Brain pericyte (primary cell): ENCODE measurements around the gene KCNIP4.

Experiments
- DNase-seq: peaks from one replicate; pipeline ENCODE4 v3.0.0-alpha.2; 2012; ENCODE audit warnings: low read depth, low spot score

Gene KCNIP4

DNA sequence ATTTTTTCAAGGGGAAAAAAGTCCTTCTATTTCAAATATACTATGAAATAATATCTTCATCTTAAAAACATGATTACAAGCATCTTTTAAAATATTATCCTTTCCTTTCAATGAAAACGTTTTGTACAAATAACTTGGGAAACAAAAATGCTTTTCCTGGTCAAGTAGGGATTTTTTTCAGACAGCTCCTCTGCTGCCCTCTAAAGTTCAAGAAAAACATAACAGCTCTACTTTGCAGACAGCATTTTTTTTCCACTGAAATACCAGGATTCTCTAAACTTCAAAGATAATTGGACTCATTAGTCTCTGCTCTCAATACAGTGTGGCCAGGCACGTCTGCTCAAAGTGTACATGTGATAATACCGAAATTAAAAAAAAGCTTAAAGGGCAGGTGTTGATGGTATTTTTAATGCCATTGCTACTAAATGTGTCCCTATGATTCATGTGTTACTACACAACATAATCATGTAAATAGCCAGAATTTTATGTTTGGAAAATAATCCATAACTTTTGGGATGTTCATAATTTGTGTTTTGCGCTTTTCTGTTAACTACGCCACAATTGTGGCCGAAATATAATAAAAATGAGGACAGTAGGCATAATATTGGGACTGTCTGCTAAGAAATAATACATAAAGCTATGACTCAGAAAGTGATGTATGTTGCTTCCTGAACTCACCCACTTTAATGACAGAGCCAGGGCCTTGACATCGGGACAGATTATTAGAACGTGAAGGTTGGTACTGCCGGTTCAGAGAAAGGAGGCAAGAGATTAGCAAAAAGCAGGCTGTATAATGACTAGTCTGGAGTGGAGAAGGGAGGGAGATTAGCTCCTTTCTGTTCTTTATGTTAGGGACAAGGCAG lies 478.9 kb downstream of the KCNIP4 start:
- no peak for DNase-seq

- DNase-seq = no peak
Measured at GRCh38 chr4:21467551-21467950, 481.0 kb downstream of the KCNIP4 start.

DNA sequence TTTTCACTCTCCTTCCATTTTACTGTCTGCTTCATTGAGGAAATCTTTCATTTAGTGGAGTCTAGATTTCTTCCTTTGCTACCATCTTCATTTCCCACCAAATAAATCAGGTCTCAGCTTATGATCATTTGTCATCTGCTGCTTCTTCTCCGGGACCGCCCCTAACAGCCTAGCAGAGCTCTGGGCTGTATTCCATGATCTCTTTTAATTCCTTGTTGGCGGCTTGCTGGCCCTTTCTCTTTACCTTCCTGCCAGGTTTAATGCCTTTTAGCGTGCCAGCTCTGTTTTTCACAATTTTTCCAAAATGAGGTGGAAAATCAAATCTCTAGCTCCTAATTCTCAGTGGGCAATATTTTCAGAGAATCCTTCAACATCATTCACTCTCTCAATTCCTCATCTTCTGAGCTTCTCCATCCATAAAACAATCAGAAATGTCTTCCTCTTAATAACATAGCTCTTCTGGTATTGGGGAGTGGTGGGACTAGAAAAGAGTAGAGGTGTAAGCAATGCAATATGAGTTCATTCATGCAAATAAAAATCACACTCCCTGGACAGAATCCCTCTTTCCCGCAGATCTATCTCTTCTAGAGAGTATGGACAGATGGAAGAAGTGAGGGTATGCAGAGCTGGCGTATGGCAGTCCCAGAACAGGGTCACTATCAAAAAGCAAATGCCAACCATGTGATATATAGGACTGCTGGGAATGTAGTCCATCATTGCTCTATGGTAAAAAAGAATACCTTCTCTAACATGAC lies 491.3 kb downstream of the KCNIP4 start:
- no peak for DNase-seq

- no peak for DNase-seq
Measured at GRCh38 chr4:21454831-21455230, 493.7 kb downstream of the KCNIP4 start.

- no peak for DNase-seq
Measured at GRCh38 chr4:21454201-21454600, 494.4 kb downstream of the KCNIP4 start.

- no peak for DNase-seq
Measured at GRCh38 chr4:21452931-21453330, 495.6 kb downstream of the KCNIP4 start.

DNA sequence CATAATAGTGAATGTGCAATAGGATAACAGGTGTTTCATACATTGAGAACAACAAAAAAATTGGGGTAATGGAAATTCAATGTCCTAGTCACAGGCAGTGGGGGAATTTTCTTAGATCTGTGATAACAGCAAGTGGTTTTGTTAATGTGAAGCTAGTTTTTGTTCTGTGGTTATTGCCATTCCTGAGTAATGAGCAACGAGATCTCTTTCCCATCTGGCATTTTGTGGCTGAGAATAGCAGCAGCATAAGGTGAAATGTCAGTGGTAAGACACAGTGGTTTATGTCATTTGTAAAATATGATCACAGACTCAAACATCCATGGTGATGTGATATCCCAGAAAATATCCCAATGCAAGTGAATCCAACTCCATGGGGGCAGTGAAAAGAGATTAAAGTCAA lies 497.5 kb downstream of the KCNIP4 start:
- DNase-seq = no peak

DNA sequence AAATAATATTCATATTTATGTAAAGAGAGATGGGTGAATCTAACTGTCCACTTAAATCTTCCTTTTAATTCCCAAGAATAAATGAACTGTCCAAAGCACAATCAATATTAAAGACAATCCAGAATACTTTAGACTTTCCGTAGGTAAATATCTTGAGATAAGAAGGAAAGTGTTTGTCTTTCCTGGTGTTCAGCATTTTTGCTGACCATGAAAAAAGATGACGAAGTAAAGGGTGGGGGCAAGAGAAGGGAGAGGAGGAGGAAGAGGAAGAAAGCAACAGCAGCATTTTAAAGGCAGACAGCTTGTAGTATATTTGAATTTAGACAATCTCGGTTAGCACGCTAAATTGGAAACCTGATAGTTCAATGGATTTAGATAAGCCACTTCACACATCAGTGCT lies 498.2 kb downstream of the KCNIP4 start:
- DNase-seq = no peak

- no peak for DNase-seq
Measured at GRCh38 chr4:21447301-21448054, 501.1 kb downstream of the KCNIP4 start.

DNA sequence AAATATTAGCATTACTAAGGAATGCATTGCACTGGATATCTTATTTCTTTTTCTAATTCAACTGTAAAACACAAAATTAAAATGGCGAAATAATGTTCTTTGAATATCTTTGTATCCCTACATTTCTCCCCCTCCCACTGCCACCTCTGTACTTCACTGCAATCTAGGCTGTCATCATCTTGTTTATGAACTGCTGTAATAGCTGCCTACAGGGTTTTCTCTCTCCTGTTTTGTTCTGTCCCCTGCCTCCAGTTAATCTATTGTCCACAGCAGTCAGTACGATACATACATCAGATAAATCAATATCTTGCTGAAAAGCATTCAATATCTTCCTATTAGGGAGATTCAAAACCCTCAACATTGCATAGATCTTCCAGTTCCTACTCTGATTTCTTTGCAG lies 528.4 kb downstream of the KCNIP4 start:
- DNase-seq = no peak

- DNase-seq = no peak
Measured at GRCh38 chr4:21415728-21416127, 532.8 kb downstream of the KCNIP4 start.

- no peak for DNase-seq
Measured at GRCh38 chr4:21413807-21414370, 534.7 kb downstream of the KCNIP4 start.

DNA sequence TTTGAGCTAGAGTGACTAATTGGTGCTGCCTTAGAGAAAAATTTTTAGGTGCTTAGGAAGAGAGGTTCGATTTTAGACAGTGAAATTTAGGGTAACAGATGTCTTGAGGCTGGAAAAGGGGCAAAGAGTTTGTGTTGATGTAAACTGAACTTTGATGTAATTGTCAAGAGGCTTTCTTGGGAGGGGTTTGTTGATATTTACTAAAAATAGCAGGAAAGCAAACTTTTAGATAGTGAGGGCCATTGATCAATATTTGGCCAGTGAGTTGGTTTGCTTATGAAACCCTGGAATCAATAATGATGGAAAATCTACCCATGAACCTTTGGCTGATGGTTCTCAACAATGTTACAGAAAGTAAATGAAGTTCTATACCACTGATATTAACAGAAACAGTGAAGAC lies 537.5 kb downstream of the KCNIP4 start:
- no peak for DNase-seq

GRCh38 chr4:21410372-21410771 lies 538.2 kb downstream of the KCNIP4 start:
- no peak for DNase-seq

DNA sequence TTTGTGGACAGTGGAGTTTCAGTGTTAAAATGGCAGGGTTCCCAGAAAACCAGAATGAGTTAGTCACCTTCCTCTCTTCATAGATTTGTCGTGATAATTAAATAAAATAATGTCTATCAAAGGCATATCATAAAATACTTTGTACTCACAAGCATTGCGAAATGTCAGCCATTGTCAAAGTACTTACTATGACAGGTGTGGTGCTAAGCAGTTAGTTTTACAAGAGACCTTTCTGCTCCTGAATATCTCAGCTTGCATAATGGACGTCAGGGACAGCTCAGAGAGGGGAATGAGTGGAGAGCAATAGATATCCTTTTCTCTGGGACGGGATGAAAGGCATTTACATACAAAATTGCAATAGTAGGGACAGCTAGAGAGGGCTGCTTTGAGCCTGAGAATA lies 560.9 kb downstream of the KCNIP4 start:
- DNase-seq = no peak

GRCh38 chr4:21386166-21386780 lies 562.3 kb downstream of the KCNIP4 start:
- DNase-seq = no peak

GRCh38 chr4:21385706-21386105 lies 562.9 kb downstream of the KCNIP4 start:
- DNase-seq = no peak

- no peak for DNase-seq
Measured at GRCh38 chr4:21384609-21385008, 564.0 kb downstream of the KCNIP4 start.

DNA sequence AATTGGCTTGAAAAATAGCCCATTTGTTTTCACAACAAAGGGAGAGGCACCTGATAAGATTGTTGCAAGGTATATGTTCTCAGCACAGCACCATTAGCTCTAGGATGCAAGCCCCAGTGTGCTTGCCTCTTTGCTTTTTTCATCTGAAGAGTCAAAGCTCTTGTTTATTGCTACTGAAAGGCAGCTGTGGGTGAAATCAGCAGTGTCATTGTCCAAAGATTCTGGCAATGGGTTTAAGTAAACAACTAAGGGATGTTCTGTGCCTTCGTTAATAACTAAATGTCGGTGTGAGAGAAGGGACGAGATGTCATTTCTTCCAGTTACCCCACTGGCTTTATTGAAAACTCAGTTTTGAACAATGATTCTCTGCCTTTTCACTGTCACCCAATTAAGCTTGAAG lies 567.7 kb downstream of the KCNIP4 start:
- DNase-seq = no peak

- no peak for DNase-seq
Measured at GRCh38 chr4:21377046-21377445, 571.5 kb downstream of the KCNIP4 start.

DNA sequence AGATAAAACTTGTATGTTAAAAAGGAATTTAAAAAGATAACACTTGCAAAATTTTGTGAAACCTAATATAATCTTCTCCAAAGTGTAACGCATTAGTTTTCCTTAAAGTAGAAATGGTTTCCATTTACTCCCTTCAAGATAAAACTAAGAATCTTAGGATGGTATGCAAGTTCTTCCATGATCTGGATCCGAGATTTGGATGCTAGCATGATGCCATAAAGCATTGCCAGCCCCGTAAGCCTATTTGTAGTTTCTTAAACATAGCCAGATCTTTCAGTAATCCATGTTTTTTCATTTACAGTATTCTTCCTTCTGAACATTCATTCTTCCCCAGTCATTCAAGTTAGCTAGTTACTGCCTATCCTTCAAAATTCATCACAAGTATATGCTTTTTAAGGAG lies 572.4 kb downstream of the KCNIP4 start:
- no peak for DNase-seq
